Fibroblast of skin of left quadriceps (primary cell): ENCODE data around the gene COL13A1.

Source experiments
- DNase-seq, 2 experiments: peaks; one replicate each; pipeline ENCODE4 v3.0.0-alpha.2; 2013; ENCODE audit warnings: low read depth in 2 of 2

COL13A1 gene

GRCh38 chr10:69845574-69846292 is 44.0 kb downstream of the COL13A1 start:
- DNase-seq: no peak

- no peak for DNase-seq
Observed at GRCh38 chr10:69846293-69846921, 44.7 kb downstream of the COL13A1 start.

GRCh38 chr10:69847458-69847857 is 45.8 kb downstream of the COL13A1 start:
- no peak for DNase-seq

- DNase-seq: no peak
Observed at GRCh38 chr10:69847883-69848282, 46.2 kb downstream of the COL13A1 start.

GRCh38 chr10:69848454-69848853 is 46.7 kb downstream of the COL13A1 start:
- DNase-seq: no peak

GRCh38 chr10:69849825-69850224 is 48.1 kb downstream of the COL13A1 start:
- no peak for DNase-seq

GRCh38 chr10:69850440-69850839 is 48.7 kb downstream of the COL13A1 start:
- DNase-seq: no peak

GRCh38 chr10:69851306-69851705 is 49.6 kb downstream of the COL13A1 start:
- no peak for DNase-seq

- DNase-seq: no peak
Observed at GRCh38 chr10:69853064-69853463, 51.4 kb downstream of the COL13A1 start.

- DNase-seq: no peak
Observed at GRCh38 chr10:69854511-69855345, 53.0 kb downstream of the COL13A1 start.

GRCh38 chr10:69855346-69856111 is 53.8 kb downstream of the COL13A1 start:
- no peak for DNase-seq

- DNase-seq: no peak
Observed at GRCh38 chr10:69856601-69857166, 55.0 kb downstream of the COL13A1 start.

- DNase-seq: no peak
Observed at GRCh38 chr10:69858201-69858600, 56.5 kb downstream of the COL13A1 start.

GRCh38 chr10:69860271-69860670 is 58.6 kb downstream of the COL13A1 start:
- DNase-seq: no peak

GRCh38 chr10:69861251-69862240 is 59.8 kb downstream of the COL13A1 start:
- peak; percentile 85 to 87 for DNase-seq

GRCh38 chr10:69862882-69863530 is 61.3 kb downstream of the COL13A1 start:
- DNase-seq: no peak

- DNase-seq: no peak
Observed at GRCh38 chr10:69863580-69863979, 61.9 kb downstream of the COL13A1 start.

- DNase-seq: peak; percentile 79 to 80
Observed at GRCh38 chr10:69864321-69864720, 62.6 kb downstream of the COL13A1 start.

- no peak for DNase-seq
Observed at GRCh38 chr10:69865450-69865849, 63.7 kb downstream of the COL13A1 start.

GRCh38 chr10:69866246-69866687 is 64.6 kb downstream of the COL13A1 start:
- DNase-seq: no peak
